H9 (cell line): ENCODE results near the gene CCDC12. TPM values are rescaled to one million over a fixed set of nuclear protein-coding genes. Genes with fewer than 3 reads are reported as not detected.

Source experiments
- DNase-seq: peaks from one replicate; pipeline ENCODE4 v3.0.0-alpha.2; 2017
- H2AFZ ChIP-seq: one replicate; pipeline ENCODE4 v1.6.1; 2013; ENCODE audit warnings: mild to moderate bottlenecking, low read length, control low read depth, moderate library complexity
- H2AK5ac ChIP-seq: 2 replicates; pipeline ENCODE4 v1.6.1; 2013; ENCODE audit warnings: low read length, control low read depth, mixed read lengths; ENCODE audit not compliant: insufficient read length
- H2BK120ac ChIP-seq: one replicate; pipeline ENCODE4 v1.6.1; 2013; ENCODE audit warnings: low read depth, mild to moderate bottlenecking, low read length, control low read depth, inconsistent platforms; ENCODE audit not compliant: poor library complexity, severe bottlenecking
- H2BK12ac ChIP-seq: 2 replicates; pipeline ENCODE4 v1.6.1; 2013; ENCODE audit warnings: low read length, control low read depth, mixed read lengths, low read depth; ENCODE audit not compliant: insufficient read length
- H2BK15ac ChIP-seq: 2 replicates; pipeline ENCODE4 v1.6.1; 2013; ENCODE audit warnings: low read depth, low read length, control low read depth
- H2BK20ac ChIP-seq: one replicate; pipeline ENCODE4 v1.6.1; 2013; ENCODE audit warnings: low read depth, mild to moderate bottlenecking, low read length, control low read depth, inconsistent platforms; ENCODE audit not compliant: poor library complexity, severe bottlenecking
- H2BK5ac ChIP-seq: 2 replicates; pipeline ENCODE4 v1.6.1; 2013; ENCODE audit warnings: low read length, control low read depth, mixed read lengths; ENCODE audit not compliant: insufficient read length
- H3K14ac ChIP-seq: 2 replicates; pipeline ENCODE4 v1.6.1; 2013; ENCODE audit warnings: low read length, control low read depth; ENCODE audit not compliant: insufficient read depth
- H3K18ac ChIP-seq: 2 replicates; pipeline ENCODE4 v1.6.1; 2013; ENCODE audit warnings: low read depth, mild to moderate bottlenecking, mixed read lengths, low read length, control low read depth; ENCODE audit not compliant: insufficient read length
- H3K23ac ChIP-seq: 2 replicates; pipeline ENCODE4 v1.6.1; 2013; ENCODE audit warnings: low read length, control low read depth, mixed read lengths, low read depth; ENCODE audit not compliant: insufficient read length
- H3K23me2 ChIP-seq: 2 replicates; pipeline ENCODE4 v1.6.1; 2013; ENCODE audit warnings: low read depth, mild to moderate bottlenecking, mixed read lengths, low read length, control low read depth; ENCODE audit not compliant: insufficient read length, poor library complexity, severe bottlenecking
- H3K27ac ChIP-seq: 2 replicates; pipeline ENCODE4 v1.5.1; 2013; ENCODE audit warnings: low read length, control low read depth, mixed read lengths, low read depth; ENCODE audit not compliant: insufficient read length
- H3K27me3 ChIP-seq: 2 replicates; pipeline ENCODE4 v1.6.1; 2013; ENCODE audit warnings: low read length, control low read depth, inconsistent platforms; ENCODE audit not compliant: insufficient read depth
- H3K4ac ChIP-seq: 2 replicates; pipeline ENCODE4 v1.6.1; 2013; ENCODE audit warnings: low read depth, mild to moderate bottlenecking, control low read depth, inconsistent platforms, low read length, moderate library complexity
- H3K4me1 ChIP-seq: 2 replicates; pipeline ENCODE4 v1.6.1; 2013; ENCODE audit warnings: low read length, control low read depth, inconsistent platforms; ENCODE audit not compliant: insufficient read depth
- H3K4me2 ChIP-seq: 2 replicates; pipeline ENCODE4 v1.6.1; 2013; ENCODE audit warnings: low read length, control low read depth, mixed read lengths; ENCODE audit not compliant: insufficient read length, insufficient read depth
- H3K56ac ChIP-seq: 2 replicates; pipeline ENCODE4 v1.6.1; 2013; ENCODE audit warnings: low read depth, mild to moderate bottlenecking, mixed read lengths, low read length, control low read depth; ENCODE audit not compliant: insufficient read length
- H3K79me1 ChIP-seq: 2 replicates; pipeline ENCODE4 v1.6.1; 2013; ENCODE audit warnings: low read depth, mild to moderate bottlenecking, moderate library complexity, low read length, control low read depth, inconsistent platforms; ENCODE audit not compliant: insufficient read depth, poor library complexity, severe bottlenecking
- H3K79me2 ChIP-seq: 2 replicates; pipeline ENCODE4 v1.6.1; 2013; ENCODE audit warnings: low read length, control low read depth, inconsistent platforms; ENCODE audit not compliant: insufficient read depth
- H3K9ac ChIP-seq: 2 replicates; pipeline ENCODE4 v1.6.1; 2013; ENCODE audit warnings: low read length, control low read depth, mixed read lengths; ENCODE audit not compliant: insufficient read length; ENCODE audit errors: extremely low read depth
- H3K9me3 ChIP-seq: one replicate; pipeline ENCODE4 v1.6.1; 2013; ENCODE audit warnings: low read depth, low read length, inconsistent platforms; ENCODE audit not compliant: control insufficient read depth
- H3T11ph ChIP-seq: one replicate; pipeline ENCODE4 v1.6.1; 2013; ENCODE audit warnings: mild to moderate bottlenecking, low read length, control low read depth, inconsistent platforms
- H4K20me1 ChIP-seq: one replicate; pipeline ENCODE4 v1.6.1; 2013; ENCODE audit not compliant: control insufficient read depth, insufficient read length, insufficient read depth
- H4K5ac ChIP-seq: 2 replicates; pipeline ENCODE4 v1.6.1; 2013; ENCODE audit warnings: low read depth, mild to moderate bottlenecking, mixed read lengths, low read length, control low read depth; ENCODE audit not compliant: insufficient read length
- H4K8ac ChIP-seq: replicated peaks from 2 replicates; pipeline ENCODE4 v1.6.1; 2013; ENCODE audit warnings: low read length, control low read depth, mixed read lengths, low read depth; ENCODE audit not compliant: insufficient read length
- H4K91ac ChIP-seq: 2 replicates; pipeline ENCODE4 v1.6.1; 2013; ENCODE audit warnings: low read depth, mild to moderate bottlenecking, moderate library complexity, mixed read lengths, low read length, control low read depth; ENCODE audit not compliant: insufficient read length
- H3K27ac Mint-ChIP-seq, 3 experiments: 2 replicates in 2 of 3; 3 replicates in 1 of 3; pipeline ENCODE4 v1.8.0; 2020 to 2021; ENCODE audit warnings: mixed read lengths in 3 of 3, mild to moderate bottlenecking in 1 of 3, moderate library complexity in 1 of 3
- H3K27me3 Mint-ChIP-seq: 2 replicates; pipeline ENCODE4 v1.8.0; 2021; ENCODE audit warnings: low read depth, mild to moderate bottlenecking, moderate library complexity, mixed read lengths
- H3K36me3 Mint-ChIP-seq, 3 experiments: 2 replicates in 2 of 3; 3 replicates in 1 of 3; pipeline ENCODE4 v1.8.0; 2020 to 2021; ENCODE audit warnings: low read depth in 3 of 3, mixed read lengths in 3 of 3; ENCODE audit not compliant: insufficient read depth in 1 of 3
- H3K4me1 Mint-ChIP-seq, 2 experiments: 2 replicates each; pipeline ENCODE4 v1.8.0; 2020; ENCODE audit warnings: mixed read lengths in 2 of 2
- H3K4me3 Mint-ChIP-seq, 2 experiments: 2 replicates in 1 of 2; 3 replicates in 1 of 2; pipeline ENCODE4 v1.8.0; 2020 to 2021; ENCODE audit warnings: mild to moderate bottlenecking in 2 of 2, mixed read lengths in 2 of 2, moderate library complexity in 1 of 2
- H3K9me3 Mint-ChIP-seq, 2 experiments: 2 replicates in 1 of 2; 3 replicates in 1 of 2; pipeline ENCODE4 v1.8.0; 2020; ENCODE audit warnings: mild to moderate bottlenecking in 2 of 2, mixed read lengths in 2 of 2, moderate library complexity in 1 of 2
- CTCF ChIP-seq: fragments of 200-600 bp; sonication (generic); conservative IDR thresholded peaks from 3 replicates; pipeline ENCODE4 v1.8.0; 2021; ENCODE audit warnings: antibody characterized with exemption, mild to moderate bottlenecking
- WGBS: extraction: QIAGEN DNeasy Blood & Tissue Kit; methylation state at CpG from one replicate; pipeline ENCODE4 v1.1.7; 2013; ENCODE audit warnings: missing lambda C conversion rate, low lambda C conversion rate, mixed read lengths; ENCODE audit not compliant: insufficient read length; ENCODE audit errors: extremely low coverage; 5-methylcytosine and 5-hydroxymethylcytosine counted together
- total RNA-seq: library from RNA; stranded (reverse); gene quantifications from 2 replicates; pipeline ENCODE4 v1.2.1, GENCODE V29; 2021

Gene CCDC12
- total RNA-seq, 1 experiment from 2014 or later, result 54.0 TPM

- H2BK5ac ChIP-seq, result no peak overlapping the region
- no peak overlapping the region for H3K14ac ChIP-seq
- no peaks in the 10 kb centered on the region for H3K9me3 ChIP-seq
- H2BK20ac ChIP-seq, result no peak overlapping the region
- no peak overlapping the region for H3K56ac ChIP-seq
- Mint-ChIP-seq H3K36me3 (peaks cover 18 to 23% (median 20%) of the 10 kb centered on the region in 3 experiments), H3K9me3 (peaks cover 6 to 10% of the 10 kb centered on the region in 2 experiments; a peak in 2 of 5 replicates), H3K4me1 (peaks cover 34 to 43% of the 10 kb centered on the region in 2 experiments), H3K27ac (peak overlapping the region; percentile 59 to 87 (median 69); a peak in 5 of 7 replicates), H3K4me3 (no peak overlapping the region), H3K27me3 (no peaks in the 10 kb centered on the region)
- no peaks in the 10 kb centered on the region for H3K27me3 ChIP-seq
- H4K5ac ChIP-seq, result no peak overlapping the region
- TF ChIP-seq CTCF, result no peak
- no peak overlapping the region for H3T11ph ChIP-seq
- WGBS, result no CpG with 5 or more reads among the region's 4 CpGs
- H3K4me1 ChIP-seq, result peaks cover 3% of the 10 kb centered on the region; the same call in 1 of the 2 replicates
- H3K27ac ChIP-seq, result no peak overlapping the region
- H3K79me2 ChIP-seq, result peaks cover 38% of the 10 kb centered on the region
- no peak overlapping the region for H3K4ac ChIP-seq
- peaks cover 5% of the 10 kb centered on the region for H3K79me1 ChIP-seq
- H4K91ac ChIP-seq, result no peak overlapping the region
- no peak for DNase-seq
- no peak overlapping the region for H2BK12ac ChIP-seq
- H3K4me2 ChIP-seq, result no peak overlapping the region
- H3K9ac ChIP-seq, result no peak overlapping the region
- no peak overlapping the region for H2AK5ac ChIP-seq
- H4K20me1 ChIP-seq, result no peaks in the 10 kb centered on the region
- no peak overlapping the region for H3K18ac ChIP-seq
- H3K23ac ChIP-seq, result no peak overlapping the region
- H4K8ac ChIP-seq, result no peak overlapping the region
- no peak overlapping the region for H2AFZ ChIP-seq
- no peak overlapping the region for H2BK120ac ChIP-seq
- no peaks in the 10 kb centered on the region for H3K23me2 ChIP-seq
- H2BK15ac ChIP-seq, result no peak overlapping the region
Observed at GRCh38 chr3:46960081-46960701, 16.4 kb downstream of the CCDC12 start.
